HepG2 (cell line): ENCODE results near the gene WIPF3. TPM values are rescaled to one million over a fixed set of nuclear protein-coding genes. Genes with fewer than 3 reads are reported as not detected.

ENCODE experiments used
- ATAC-seq: fragments of 200-7000 bp; cut with Tn5 transposase; 3 replicates; pipeline ENCODE4 v1.9.1; 2020; ENCODE audit warnings: mild to moderate bottlenecking, moderate library complexity
- BruUV-seq: library from RNA; stranded (reverse); fragments of 400-500 nt; replicated peaks from 2 replicates; lab custom pipeline; 2021; lab: Mats Ljungman, UMichigan
- CTCF ChIA-PET: fragments of 300-600 bp; formaldehyde crosslinking; extraction: SDS; loops from one replicate; lab custom pipeline; 2021; ENCODE audit warnings: low total read pairs, inconsistent platforms, low intra/inter-chr PET ratio; lab: Yijun Ruan, JAX
- POLR2A ChIA-PET: fragments of 350-600 bp; sonication (Branson Sonifier 250); formaldehyde crosslinking; loops from one replicate; lab custom pipeline; 2020; ENCODE audit warnings: antibody characterized with exemption, inconsistent platforms; lab: Yijun Ruan, JAX
- DNase-seq: peaks from one replicate; pipeline ENCODE4 v3.0.0-alpha.2; 2015; ENCODE audit warnings: low spot score
- FAIRE-seq: peaks from 3 replicates; lab custom pipeline; 2011; peaks lifted over from hg19 to GRCh38; lab: Jason Lieb, UNC
- H2AFZ ChIP-seq: one replicate; pipeline ENCODE4 v1.6.1; 2011; ENCODE audit warnings: low read length, inconsistent platforms
- H3K27ac ChIP-seq: fragments of 300-600 bp; 3 replicates; pipeline ENCODE4 v1.8.0; 2011; ENCODE audit warnings: mixed run types, mild to moderate bottlenecking, mixed read lengths, low read length, inconsistent platforms; ENCODE audit not compliant: insufficient read depth; ENCODE audit errors: extremely low read length
- H3K27me3 ChIP-seq, 2 experiments: fragments of 200-600 bp in 1 of 2; 2 replicates in 1 of 2; 3 replicates in 1 of 2; pipeline versions ENCODE4 v1.6.0 to v1.8.0; 2011; ENCODE audit warnings: low read length in 2 of 2, mild to moderate bottlenecking in 2 of 2, moderate library complexity in 2 of 2, inconsistent platforms in 1 of 2; ENCODE audit not compliant: insufficient read depth in 2 of 2, control insufficient read depth in 1 of 2
- H3K36me3 ChIP-seq, 2 experiments: fragments of 200-600 bp in 1 of 2; replicated peaks in 1 of 2; 2 replicates in 1 of 2; 3 replicates in 1 of 2; pipeline versions ENCODE4 v1.5.1 to v1.8.0; 2011; ENCODE audit warnings: low read length in 2 of 2, inconsistent platforms in 1 of 2; ENCODE audit not compliant: insufficient read depth in 2 of 2, control insufficient read depth in 1 of 2
- H3K4me1 ChIP-seq: 2 replicates; pipeline ENCODE4 v1.5.1; 2012; ENCODE audit warnings: low read length, inconsistent platforms; ENCODE audit not compliant: insufficient read depth
- H3K4me2 ChIP-seq: 2 replicates; pipeline ENCODE4 v1.6.0; 2011; ENCODE audit warnings: low read depth, low read length, inconsistent platforms
- H3K4me3 ChIP-seq, 3 experiments: fragments of 200-600 bp in 1 of 3; sonication (generic), shearing (Covaris generic) in 1 of 3; replicated peaks in 1 of 3; 2 replicates each; pipeline ENCODE4 v1.5.1; 2011 to 2016; ENCODE audit warnings: low read length in 3 of 3, inconsistent platforms in 2 of 3, low read depth in 2 of 3, mild to moderate bottlenecking in 2 of 3, control low read depth in 1 of 3, mixed read lengths in 1 of 3; ENCODE audit not compliant: insufficient read depth in 1 of 3
- H3K79me2 ChIP-seq: one replicate; pipeline ENCODE4 v1.6.1; 2011; ENCODE audit warnings: low read length, inconsistent platforms; ENCODE audit not compliant: insufficient read depth
- H3K9ac ChIP-seq: 2 replicates; pipeline ENCODE4 v1.6.0; 2011; ENCODE audit warnings: mild to moderate bottlenecking, low read depth, low read length, inconsistent platforms; ENCODE audit not compliant: insufficient read depth
- H3K9me3 ChIP-seq: 2 replicates; pipeline ENCODE4 v1.5.1; 2012; ENCODE audit warnings: mild to moderate bottlenecking, low read length
- H4K20me1 ChIP-seq: 2 replicates; pipeline ENCODE4 v1.6.0; 2011; ENCODE audit warnings: inconsistent platforms, mild to moderate bottlenecking, low read length, moderate library complexity; ENCODE audit not compliant: insufficient read depth
- BRF2 ChIP-seq: sonication (generic); formaldehyde crosslinking; IDR thresholded peaks from 2 replicates; pipeline ENCODE4 v1.8.1; 2022; ENCODE audit warnings: mild to moderate bottlenecking, missing genetic modification reagents
- SALL1 ChIP-seq: sonication (generic); formaldehyde crosslinking; IDR thresholded peaks from 2 replicates; pipeline ENCODE4 v1.8.0; 2022; ENCODE audit warnings: mild to moderate bottlenecking, missing genetic modification reagents
- ZNF513 ChIP-seq: sonication (generic); formaldehyde crosslinking; conservative IDR thresholded peaks from 2 replicates; pipeline ENCODE4 v1.5.0; 2020; ENCODE audit warnings: missing genetic modification reagents
- ZNF747 ChIP-seq: sonication (generic); formaldehyde crosslinking; IDR thresholded peaks from 2 replicates; pipeline ENCODE4 v1.8.1; 2023; ENCODE audit warnings: missing genetic modification reagents, mild to moderate bottlenecking, borderline replicate concordance
- WGBS: methylation state at CpG from one replicate; pipeline ENCODE4 v1.1.6; 2017; ENCODE audit warnings: low lambda C conversion rate; 5-methylcytosine and 5-hydroxymethylcytosine counted together
- in situ Hi-C: cut with HindIII; loops from 2 replicates; pipeline ENCODE4 v1.10.0; 2017; ENCODE audit warnings: low pct_unique_long_range_greater_than_20kb; ENCODE audit not compliant: extremely low pct_ligation_motif_present
- intact Hi-C: fragments of 100-400 bp; cut with micrococcal nuclease; formaldehyde crosslinking; loops from one replicate; pipeline ENCODE4 v1.10.0; 2022; ENCODE audit not compliant: unreplicated experiment
- polyA plus RNA-seq, 8 experiments: library from polyadenylated mRNA; depleted of rRNA in 3 of 8; stranded (reverse) in 7 of 8; unstranded in 1 of 8; fragments of >200 nt; fragmentation: Illumina TruSeq in 4 of 8; extraction: Trizol in 4 of 8; gene quantifications; 2 replicates each; pipeline versions ENCODE4 v1.2.1 to v1.2.3, GENCODE V29; 2011 to 2016; ENCODE audit warnings: low read depth in 4 of 8, missing spikeins in 1 of 8, mixed read lengths in 1 of 8; ENCODE audit not compliant: insufficient read depth in 1 of 8
- total RNA-seq, 5 experiments: library from RNA; depleted of rRNA; stranded (reverse); fragments of >200 nt; fragmentation: Illumina TruSeq; extraction: Trizol; gene quantifications; 2 replicates each; pipeline ENCODE4 v1.2.3, GENCODE V29; 2016; ENCODE audit warnings: low read depth in 1 of 5

Gene WIPF3
- total and polyA plus RNA-seq, 2 of the 13 experiments (the other 11 are each of a cell fraction or from before 2014, with no cell fraction given): 0.03 TPM; not detected in 1

GRCh38 chr7:29840701-29841100 is 34.4 kb downstream of the WIPF3 start (continued):
- no peak for TF ChIP-seq ZNF513 (CRISPR knock-in tag)
- TF ChIP-seq SALL1 (CRISPR knock-in tag): no peak
- no peak for TF ChIP-seq ZNF747

GRCh38 chr7:29841926-29842701 is 35.8 kb downstream of the WIPF3 start:
- TF ChIP-seq BRF2 (CRISPR knock-in tag): no peak
- Histone ChIP-seq H3K27me3 (peaks cover 0 to 33% of the 10 kb centered on the region in 2 experiments; a peak in 4 of 5 replicates), H3K36me3 (no peaks in the 10 kb centered on the region), H3K4me2 (no peak overlapping the region), H3K4me1 (no peaks in the 10 kb centered on the region), H3K79me2 (no peaks in the 10 kb centered on the region), H3K9ac (no peak overlapping the region), H3K9me3 (no peaks in the 10 kb centered on the region), H2AFZ (no peak overlapping the region), H4K20me1 (no peaks in the 10 kb centered on the region), H3K4me3 (no peak overlapping the region), H3K27ac (no peak overlapping the region)
- FAIRE-seq: no peak
- 32% methylated on average over 11 of the region's 11 CpGs for WGBS
- ChIA-PET CTCF (no interaction called here), POLR2A (no interaction called here)
- ATAC-seq: no peak
- intact Hi-C loops: no loop called here
- in situ Hi-C loops: no loop called here
- DNase-seq: no peak
- BruUV-seq: no TSS peak
